HG03196 (cell line): Measurements from ENCODE around the gene NALCN.

ENCODE experiments used
- ATAC-seq: cut with Tn5 transposase; IDR thresholded peaks from one replicate; pipeline ENCODE4 v1.9.1; 2021; ENCODE audit not compliant: unreplicated experiment

Gene NALCN

GRCh38 chr13:101036546-101036945 lies 379.8 kb downstream of the NALCN start:
- no peak for ATAC-seq

GRCh38 chr13:101035119-101035620 lies 381.1 kb downstream of the NALCN start:
- no peak for ATAC-seq

GRCh38 chr13:101026736-101027398 lies 389.4 kb downstream of the NALCN start:
- no peak for ATAC-seq

GRCh38 chr13:101026328-101026727 lies 390.0 kb downstream of the NALCN start:
- ATAC-seq, result no peak

GRCh38 chr13:101025925-101026324 lies 390.4 kb downstream of the NALCN start:
- ATAC-seq, result no peak

- ATAC-seq, result no peak
Observed at GRCh38 chr13:101025519-101025918, 390.8 kb downstream of the NALCN start.

GRCh38 chr13:101019126-101019525 lies 397.2 kb downstream of the NALCN start:
- ATAC-seq, result no peak

GRCh38 chr13:101018720-101019119 lies 397.6 kb downstream of the NALCN start:
- no peak for ATAC-seq

GRCh38 chr13:101017123-101017872 lies 399.0 kb downstream of the NALCN start:
- ATAC-seq, result no peak

- no peak for ATAC-seq
Observed at GRCh38 chr13:101016475-101016874, 399.8 kb downstream of the NALCN start.

- ATAC-seq, result no peak
Observed at GRCh38 chr13:101013245-101013644, 403.1 kb downstream of the NALCN start.

- ATAC-seq, result no peak
Observed at GRCh38 chr13:101010100-101010499, 406.2 kb downstream of the NALCN start.

GRCh38 chr13:101007245-101007644 lies 409.1 kb downstream of the NALCN start:
- ATAC-seq, result no peak
